GOT3 (cell line): ENCODE measurements around the gene DSC3.
"Not testable (repeated sequence)": the region's sequence is repeated elsewhere in the genome, so short reads cannot be mapped to it uniquely, and the experiment has no call there.

Experiments used
- DNase-seq: peaks from one replicate; lab custom pipeline; 2025; ENCODE audit warnings: mixed read lengths; lab: John Stamatoyannopoulos, UW

The DSC3 gene

GRCh38 chr18:31041271-31042083 lies 1.1 kb downstream of the DSC3 start:
- no peak for DNase-seq

GRCh38 chr18:31040686-31041270 lies 1.8 kb downstream of the DSC3 start:
- DNase-seq, result no peak

GRCh38 chr18:31039426-31039825 lies 3.1 kb downstream of the DSC3 start:
- DNase-seq, result no peak

GRCh38 chr18:31037686-31038085 lies 4.9 kb downstream of the DSC3 start:
- DNase-seq, result not testable (repeated sequence)

GRCh38 chr18:31034541-31034940 lies 8.0 kb downstream of the DSC3 start:
- no peak for DNase-seq

- DNase-seq, result no peak
These were observed 11.8 kb downstream of the DSC3 start for GRCh38 chr18:31030574-31031278.

GRCh38 chr18:31015715-31016434 lies 26.7 kb downstream of the DSC3 start:
- no peak for DNase-seq

- DNase-seq, result not testable (repeated sequence)
These were observed 31.1 kb downstream of the DSC3 start for GRCh38 chr18:31011455-31011854.

- DNase-seq, result no peak
These were observed 31.9 kb downstream of the DSC3 start for GRCh38 chr18:31010601-31011000.

- DNase-seq, result no peak
These were observed 42.5 kb downstream of the DSC3 start for GRCh38 chr18:30999887-31000628.

- DNase-seq, result no peak
These were observed 43.4 kb downstream of the DSC3 start for GRCh38 chr18:30999186-30999585.

GRCh38 chr18:30997223-30997622 lies 45.3 kb downstream of the DSC3 start:
- DNase-seq, result no peak

GRCh38 chr18:30992231-30992630 lies 50.3 kb downstream of the DSC3 start:
- no peak for DNase-seq

- DNase-seq, result no peak
These were observed 51.1 kb downstream of the DSC3 start for GRCh38 chr18:30991397-30991796.

- DNase-seq, result no peak
These were observed 53.4 kb downstream of the DSC3 start for GRCh38 chr18:30989141-30989540.

GRCh38 chr18:30988440-30988839 lies 54.1 kb downstream of the DSC3 start:
- DNase-seq, result no peak

GRCh38 chr18:30987467-30988241 lies 54.9 kb downstream of the DSC3 start:
- DNase-seq, result no peak

- DNase-seq, result no peak
These were observed 56.8 kb downstream of the DSC3 start for GRCh38 chr18:30985753-30986152.

GRCh38 chr18:30982285-30982992 lies 60.1 kb downstream of the DSC3 start:
- DNase-seq, result no peak

GRCh38 chr18:30978091-30978490 lies 64.5 kb downstream of the DSC3 start:
- DNase-seq, result not testable (repeated sequence)
